OCI-LY3 (cell line): ENCODE results near the gene MAMLD1.
A peak's percentile ranks its signal among the peaks of the same experiment; 100 is the strongest.
"Not testable (repeated sequence)": the region's sequence is repeated elsewhere in the genome, so short reads cannot be mapped to it uniquely, and the experiment has no call there.

Experiments used
- H2AFZ ChIP-seq: fragments of 200-600, 300-600 bp; shearing (Covaris generic); 2 replicates; pipeline ENCODE4 v1.6.0; 2014; ENCODE audit warnings: antibody characterized with exemption, low read depth, low read length
- H3K27ac ChIP-seq: fragments of 200-600, 300-600 bp; sonication (generic); 2 replicates; pipeline ENCODE4 v1.5.1; 2014; ENCODE audit warnings: mild to moderate bottlenecking, low read length, moderate library complexity, mixed read lengths
- H3K27me3 ChIP-seq: fragments of 200-600, 300-600 bp; sonication (generic); 2 replicates; pipeline ENCODE4 v1.6.1; 2014; ENCODE audit warnings: low read depth, low read length, mixed read lengths
- H3K36me3 ChIP-seq: fragments of 200-600, 300-600 bp; sonication (generic); replicated peaks from 2 replicates; pipeline ENCODE3; 2014; ENCODE audit warnings: low read depth, low read length, mixed read lengths
- H3K4me1 ChIP-seq: fragments of 300-600, 200-600 bp; sonication (generic); 2 replicates; pipeline ENCODE4 v1.6.1; 2014; ENCODE audit warnings: low read length, mixed read lengths
- H3K4me2 ChIP-seq: fragments of 200-600, 300-600 bp; sonication (generic); 2 replicates; pipeline ENCODE4 v1.6.1; 2014; ENCODE audit warnings: low read length, mixed read lengths
- H3K4me3 ChIP-seq: fragments of 300-600, 200-600 bp; sonication (generic); 2 replicates; pipeline ENCODE4 v1.5.1; 2014; ENCODE audit warnings: antibody characterized with exemption, mild to moderate bottlenecking, low read length, moderate library complexity
- H3K79me2 ChIP-seq: fragments of 300-600, 200-600 bp; shearing (Covaris generic); 2 replicates; pipeline ENCODE4 v1.6.1; 2014; ENCODE audit warnings: mild to moderate bottlenecking, low read length, mixed read lengths
- H3K9ac ChIP-seq: fragments of 300-600, 200-600 bp; shearing (Covaris generic); 2 replicates; pipeline ENCODE4 v1.6.0; 2014; ENCODE audit warnings: mild to moderate bottlenecking, low read length, moderate library complexity
- H3K9me3 ChIP-seq: fragments of 200-600, 300-600 bp; shearing (Covaris generic); 2 replicates; pipeline ENCODE4 v1.6.1; 2014; ENCODE audit warnings: low read length, mixed read lengths; ENCODE audit not compliant: insufficient read depth
- H4K20me1 ChIP-seq: fragments of 200-600, 300-600 bp; sonication (generic); 2 replicates; pipeline ENCODE4 v1.6.1; 2016; ENCODE audit warnings: low read length, mixed read lengths; ENCODE audit not compliant: insufficient read depth
- CTCF ChIP-seq: fragments of 200-600, 300-600 bp; sonication (generic); IDR thresholded peaks from 2 replicates; pipeline ENCODE4 v1.5.1; 2014; ENCODE audit warnings: antibody characterized with exemption, low read length, low read depth
- EZH2phosphoT487 ChIP-seq: fragments of 200-600 bp; shearing (Covaris generic); IDR thresholded peaks from 2 replicates; pipeline ENCODE4 v1.6.1; 2018; ENCODE audit warnings: antibody characterized with exemption, mixed run types, low read depth

The MAMLD1 gene

GRCh38 chrX:150339736-150340135, 23.4 kb upstream of the MAMLD1 start:
- H3K4me2 ChIP-seq, result no peak overlapping the region
- H4K20me1 ChIP-seq, result no peaks in the 10 kb centered on the region
- peaks cover 13% of the 10 kb centered on the region for H3K4me1 ChIP-seq
- no peaks in the 10 kb centered on the region for H3K79me2 ChIP-seq
- no peak overlapping the region for H3K9ac ChIP-seq
- H3K4me3 ChIP-seq, result no peak overlapping the region
- no peaks in the 10 kb centered on the region for H3K9me3 ChIP-seq
- no peaks in the 10 kb centered on the region for H3K36me3 ChIP-seq
- TF ChIP-seq CTCF (no peak), EZH2phosphoT487 (no peak)
- H3K27ac ChIP-seq, result no peak overlapping the region
- no peaks in the 10 kb centered on the region for H3K27me3 ChIP-seq
- H2AFZ ChIP-seq, result no peak overlapping the region

DNA sequence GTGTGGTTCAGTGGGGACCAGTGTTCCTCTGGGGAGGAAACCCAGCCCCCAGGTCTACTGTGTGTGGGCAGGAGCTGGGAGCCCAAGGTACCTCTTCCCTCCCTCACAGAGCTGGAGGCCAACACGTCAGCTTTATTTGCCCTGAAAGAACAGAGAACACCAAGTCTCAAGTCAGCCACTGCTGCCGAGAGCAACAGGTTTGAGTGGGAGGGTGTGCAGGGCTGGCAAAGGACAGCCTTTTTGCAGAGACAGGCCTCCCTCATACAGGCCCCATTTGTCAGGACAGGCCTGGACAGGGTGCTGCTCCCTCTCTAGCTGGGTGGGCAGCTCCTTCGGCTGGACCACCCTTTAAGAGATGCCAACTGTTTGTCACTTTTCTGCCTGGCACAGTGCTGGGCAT, 22.8 kb upstream of the MAMLD1 start:
- H3K9ac ChIP-seq, H3K27ac ChIP-seq, H4K20me1 ChIP-seq, H3K36me3 ChIP-seq, H3K4me2 ChIP-seq, H2AFZ ChIP-seq, H3K4me3 ChIP-seq, H3K27me3 ChIP-seq, H3K9me3 ChIP-seq, H3K79me2 ChIP-seq: not testable (repeated sequence)
- peaks cover 13% of the 10 kb centered on the region for H3K4me1 ChIP-seq

- H3K79me2 ChIP-seq, result no peaks in the 10 kb centered on the region
- no peak for TF ChIP-seq EZH2phosphoT487
- TF ChIP-seq CTCF, result no peak
- no peaks in the 10 kb centered on the region for H4K20me1 ChIP-seq
- no peaks in the 10 kb centered on the region for H3K9me3 ChIP-seq
- no peaks in the 10 kb centered on the region for H3K27me3 ChIP-seq
- peaks cover 19% of the 10 kb centered on the region for H3K4me1 ChIP-seq
- H3K4me3 ChIP-seq, result no peak overlapping the region
- no peak overlapping the region for H3K4me2 ChIP-seq
- H3K9ac ChIP-seq, result no peak overlapping the region
- H2AFZ ChIP-seq, result no peak overlapping the region
- no peak overlapping the region for H3K27ac ChIP-seq
- no peaks in the 10 kb centered on the region for H3K36me3 ChIP-seq
Observed at GRCh38 chrX:150347471-150347870, 15.6 kb upstream of the MAMLD1 start.

DNA sequence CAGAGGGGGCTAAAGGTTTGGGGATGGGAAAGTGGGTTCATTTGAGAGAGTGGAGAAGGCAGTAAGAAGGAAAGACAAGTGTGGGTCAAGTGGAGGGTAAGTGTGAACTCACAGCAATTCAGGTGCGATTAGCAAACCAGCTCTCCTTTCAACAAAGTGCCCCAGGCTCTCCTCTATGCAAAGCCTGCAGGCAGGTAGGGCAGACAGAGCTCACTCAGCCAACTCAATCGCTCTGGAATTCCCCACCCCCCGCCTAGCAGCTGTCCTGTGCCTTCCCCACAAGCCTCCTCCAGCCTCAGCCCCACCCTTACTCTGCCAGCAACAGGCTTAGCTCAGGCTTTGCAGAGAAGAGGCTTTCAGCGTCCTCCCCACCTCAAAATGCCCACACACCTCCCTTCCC, 14.8 kb upstream of the MAMLD1 start:
- Histone ChIP-seq H3K9ac (no peak overlapping the region), H2AFZ (no peak overlapping the region), H3K4me1 (peaks cover 24% of the 10 kb centered on the region), H3K4me2 (no peak overlapping the region), H3K4me3 (no peak overlapping the region), H3K79me2 (no peaks in the 10 kb centered on the region), H3K27ac (no peak overlapping the region), H3K9me3 (no peaks in the 10 kb centered on the region), H3K27me3 (no peaks in the 10 kb centered on the region), H4K20me1 (no peaks in the 10 kb centered on the region), H3K36me3 (no peaks in the 10 kb centered on the region)
- no peak for TF ChIP-seq CTCF
- no peak for TF ChIP-seq EZH2phosphoT487

GRCh38 chrX:150352114-150352513, 11.0 kb upstream of the MAMLD1 start:
- H2AFZ ChIP-seq, result no peak overlapping the region
- no peaks in the 10 kb centered on the region for H3K9me3 ChIP-seq
- H3K9ac ChIP-seq, result no peak overlapping the region
- H3K4me1 ChIP-seq, result peaks cover 24% of the 10 kb centered on the region
- no peaks in the 10 kb centered on the region for H3K79me2 ChIP-seq
- peak overlapping the region; percentile 56 for H3K4me2 ChIP-seq
- no peak overlapping the region for H3K27ac ChIP-seq
- TF ChIP-seq CTCF (no peak), EZH2phosphoT487 (no peak)
- 0 out of 2 replicates have a peak overlapping the region, but pooled peaks have one; percentile 18 for H3K4me3 ChIP-seq
- no peaks in the 10 kb centered on the region for H3K36me3 ChIP-seq
- H4K20me1 ChIP-seq, result no peaks in the 10 kb centered on the region
- no peaks in the 10 kb centered on the region for H3K27me3 ChIP-seq
